Activated T-cell treated with anti-CD3 and anti-CD28 coated beads for 24 hours (primary cell): Measurements from ENCODE around the gene TACR1.
"Not testable (repeated sequence)": the region's sequence is repeated elsewhere in the genome, so short reads cannot be mapped to it uniquely, and the experiment has no call there.

Experiments used
- DNase-seq: peaks from one replicate; pipeline ENCODE4 v3.0.0-alpha.2; 2020; ENCODE audit warnings: low read depth

Gene TACR1

DNA sequence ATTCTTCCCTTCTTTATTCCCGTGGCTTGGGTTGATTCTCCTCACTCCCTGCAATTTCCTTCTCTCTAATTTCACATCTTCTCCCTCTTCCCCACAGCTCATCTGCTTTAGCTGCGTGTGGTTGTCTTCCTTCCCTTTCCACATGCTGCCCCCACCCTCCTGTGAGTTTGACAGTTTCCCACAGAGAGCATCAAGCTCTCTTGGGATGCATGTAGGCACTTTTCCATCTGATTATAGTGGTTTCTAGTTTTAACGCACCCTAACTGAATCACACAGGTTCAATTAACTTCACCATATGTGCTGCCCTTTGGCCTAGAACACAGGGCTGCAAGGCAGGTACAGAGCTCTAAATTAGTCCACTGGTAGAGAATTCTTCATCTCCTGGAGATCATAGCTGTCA, 110.5 kb downstream of the TACR1 start:
- no peak for DNase-seq

DNA sequence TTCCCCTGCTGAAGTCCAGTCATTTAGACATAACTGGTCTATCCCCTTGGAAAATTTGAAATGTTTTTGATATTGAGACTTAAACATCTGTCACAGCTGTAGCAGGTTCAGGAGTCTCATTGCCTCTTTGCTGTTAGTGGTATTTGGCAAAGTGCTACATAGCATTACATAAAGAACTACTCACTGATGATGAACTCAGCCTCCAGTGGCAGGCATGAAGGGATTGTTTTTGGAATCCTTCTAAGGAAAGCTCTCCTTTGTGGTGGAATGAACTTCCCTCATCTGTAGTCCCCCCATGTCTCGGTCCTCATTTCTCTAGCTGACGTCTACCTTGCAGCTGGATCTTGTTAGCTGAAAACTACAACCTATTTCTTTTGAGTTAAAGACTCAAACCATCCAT, 111.6 kb downstream of the TACR1 start:
- DNase-seq: no peak

DNA sequence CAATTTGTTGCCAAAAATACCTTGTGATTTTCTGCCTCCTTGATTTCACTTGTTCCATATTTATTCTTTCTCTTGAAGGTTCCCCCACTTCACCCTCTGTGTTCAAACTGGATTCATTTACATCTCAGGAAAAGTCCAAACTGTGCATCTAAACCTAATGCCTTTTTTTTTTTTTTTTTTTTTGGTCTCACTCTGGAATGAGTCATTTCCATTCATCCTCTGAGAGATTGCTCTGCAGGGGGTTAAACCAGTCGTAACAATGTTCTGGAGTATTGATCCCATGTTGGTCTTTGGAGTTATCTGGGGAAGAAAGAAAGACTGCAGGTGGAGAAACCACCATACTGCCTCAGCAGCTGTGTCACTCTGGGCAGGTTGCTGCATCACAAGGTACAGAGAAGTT, 119.7 kb downstream of the TACR1 start:
- DNase-seq: no peak

DNA sequence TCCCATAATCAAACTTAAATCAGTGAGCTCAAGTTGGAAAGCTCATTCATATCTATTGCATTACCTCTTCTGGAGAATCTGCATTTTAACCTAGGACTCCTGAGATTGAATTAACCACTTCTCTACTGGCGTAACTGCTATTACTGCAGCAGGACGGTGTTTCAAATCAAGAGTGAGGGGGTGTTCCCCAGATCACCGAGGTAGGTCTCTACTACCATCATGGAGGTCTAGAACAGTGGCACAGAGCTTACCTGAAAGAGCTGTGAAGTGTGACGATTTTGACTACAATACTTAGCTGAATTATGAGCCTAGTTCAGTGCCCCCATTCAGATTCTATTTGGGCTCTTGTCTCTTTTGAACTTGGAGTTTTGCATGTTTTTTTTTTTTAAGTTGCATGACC, 121.4 kb downstream of the TACR1 start:
- no peak for DNase-seq

DNA sequence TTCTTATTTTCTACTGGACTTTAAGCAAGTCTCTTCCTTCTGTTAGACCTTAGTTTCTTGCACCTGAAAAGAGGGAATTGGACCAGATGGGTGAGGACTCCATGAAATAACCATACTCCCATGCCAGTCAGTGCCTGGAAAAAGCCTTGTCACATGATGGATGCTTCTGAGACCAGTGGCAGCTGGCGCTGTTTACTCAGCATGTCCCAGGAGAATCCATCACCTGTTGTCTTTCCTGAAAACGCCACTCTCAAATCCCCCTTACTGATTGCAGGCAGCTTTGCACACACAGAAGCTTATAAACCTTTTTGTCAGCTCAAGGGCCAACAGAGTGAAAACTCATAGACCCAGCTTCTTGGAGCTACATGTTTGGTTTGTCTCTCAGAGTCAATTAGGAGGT, 123.2 kb downstream of the TACR1 start:
- DNase-seq: no peak

DNA sequence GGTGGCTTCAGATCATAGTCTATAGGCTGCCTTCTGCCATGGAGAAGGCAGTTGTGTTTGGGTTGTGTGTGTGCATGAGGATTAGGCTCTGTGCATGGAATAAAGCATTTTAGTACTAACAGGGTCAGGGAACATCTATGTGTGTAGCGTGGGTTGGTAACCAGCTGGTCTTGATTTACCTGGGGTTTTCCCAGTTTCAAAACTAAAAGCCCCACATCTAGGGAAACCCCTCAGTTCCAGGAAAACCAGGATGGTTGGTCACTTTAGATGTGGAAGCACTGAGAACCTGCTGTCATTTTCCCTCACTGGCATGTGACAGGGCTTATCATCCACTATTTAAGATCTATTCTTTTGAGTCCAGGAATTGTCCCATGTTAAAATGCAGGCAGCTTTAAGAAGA, 124.6 kb downstream of the TACR1 start:
- no peak for DNase-seq

DNA sequence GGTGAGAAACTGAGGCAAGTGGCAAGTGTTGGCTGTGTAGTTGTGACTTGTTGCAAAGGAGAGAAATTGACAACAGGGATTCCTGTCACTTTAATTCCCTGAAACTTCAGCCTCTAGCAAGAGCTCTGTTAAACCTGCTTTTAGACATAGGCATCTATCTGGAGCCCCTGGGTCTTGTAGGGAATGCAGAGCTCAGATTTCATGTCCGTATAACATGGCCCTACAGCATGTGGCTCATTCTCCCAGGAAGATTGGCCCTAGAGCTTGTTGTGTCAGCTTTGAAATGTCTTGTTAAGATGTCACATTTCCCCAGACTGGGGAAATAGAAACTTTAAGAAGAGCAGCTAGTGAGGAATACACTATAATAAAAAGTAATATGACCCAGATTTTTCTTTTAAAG, 125.1 kb downstream of the TACR1 start:
- no peak for DNase-seq

DNA sequence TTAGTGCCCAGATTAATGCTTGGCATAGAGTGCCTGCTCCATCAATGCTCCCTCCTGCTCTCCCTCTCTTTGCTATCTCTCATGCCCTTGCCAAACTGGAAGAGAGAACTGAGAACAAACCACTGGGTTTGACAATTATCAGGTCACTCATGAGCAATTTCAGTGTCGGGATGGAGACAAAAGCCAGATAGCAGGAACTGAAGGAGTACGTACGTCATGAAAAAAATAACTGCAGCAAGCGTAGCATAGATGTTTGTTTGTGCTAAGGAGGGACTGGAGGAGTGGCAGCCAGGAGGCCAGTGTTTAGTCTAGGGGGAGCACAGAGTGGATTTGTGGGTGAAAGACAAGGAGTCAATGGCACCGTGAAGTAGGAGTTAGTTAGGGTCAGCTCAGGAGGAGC, 127.6 kb downstream of the TACR1 start:
- DNase-seq: no peak

DNA sequence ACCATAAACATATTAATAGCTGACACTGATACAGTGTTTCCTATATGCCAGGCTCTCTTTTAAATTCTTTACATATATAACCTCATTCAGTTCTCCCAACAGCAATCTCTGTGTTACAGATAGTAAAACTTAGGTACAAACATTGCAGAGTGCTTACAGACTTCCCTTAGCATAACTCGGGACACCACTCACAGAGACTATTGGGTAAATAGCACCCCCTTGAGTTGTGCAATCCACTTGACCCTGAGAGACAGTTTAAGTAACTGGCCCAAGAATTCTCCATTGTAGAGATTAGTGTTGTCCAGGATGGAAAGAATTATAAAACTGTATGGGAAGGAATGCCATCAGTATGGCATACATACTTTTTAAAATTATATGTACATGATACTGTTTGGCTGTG, 130.8 kb downstream of the TACR1 start:
- no peak for DNase-seq

DNA sequence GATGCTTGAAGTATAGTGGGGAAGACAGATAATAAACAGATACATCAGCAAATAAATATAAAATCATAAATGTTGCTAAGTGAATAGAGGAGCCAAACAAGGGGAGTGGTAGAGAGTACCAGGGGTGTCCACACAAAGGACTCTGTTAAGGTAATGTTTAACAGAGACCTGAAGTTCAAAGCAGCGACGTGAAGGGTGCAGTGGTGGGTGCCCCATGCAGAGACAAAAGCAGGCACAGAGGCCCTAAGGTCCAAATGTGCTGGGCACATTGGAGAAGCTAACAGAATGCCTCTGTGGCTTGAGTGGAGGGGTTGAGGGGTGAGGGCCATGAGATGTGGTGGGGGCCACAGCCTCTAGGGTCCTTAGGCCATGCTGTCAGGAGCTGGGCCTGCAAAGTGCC, 131.8 kb downstream of the TACR1 start:
- no peak for DNase-seq

DNA sequence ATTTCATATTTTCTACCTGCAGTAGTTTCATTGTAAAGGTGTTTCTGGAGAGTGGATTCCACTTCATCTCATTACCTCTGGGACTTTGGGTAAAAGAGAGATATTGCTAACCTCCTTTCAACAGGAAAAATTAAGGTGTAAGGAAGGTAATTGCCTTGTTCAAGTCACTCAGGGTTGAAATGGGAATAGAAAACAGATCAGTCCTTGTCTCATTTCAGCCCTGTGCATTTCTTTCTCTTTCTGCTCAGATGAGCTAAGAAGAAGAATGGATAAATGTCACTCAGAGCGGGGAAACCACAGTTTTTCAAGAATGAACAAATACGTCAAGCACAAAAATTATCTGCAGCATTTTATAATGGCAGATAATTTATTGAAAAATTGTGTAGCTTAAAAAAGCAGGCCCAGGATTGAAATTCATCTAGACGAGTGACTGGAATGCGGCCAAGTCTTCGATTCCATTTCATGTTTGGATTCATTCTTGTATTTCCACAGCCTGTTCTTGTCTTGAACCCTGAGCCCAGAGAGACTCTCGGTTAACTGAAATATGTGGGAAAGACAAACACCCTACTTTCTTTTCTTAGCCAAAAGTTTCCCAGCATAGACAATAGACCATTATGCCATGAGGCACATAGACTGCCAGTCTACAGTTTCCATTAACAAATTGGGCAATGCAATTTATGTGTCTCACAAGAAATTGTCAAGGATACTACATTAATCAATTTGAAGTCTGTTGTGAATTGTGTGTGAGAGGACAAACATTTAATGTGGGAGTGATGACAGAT, 133.0 kb downstream of the TACR1 start:
- no peak for DNase-seq

DNA sequence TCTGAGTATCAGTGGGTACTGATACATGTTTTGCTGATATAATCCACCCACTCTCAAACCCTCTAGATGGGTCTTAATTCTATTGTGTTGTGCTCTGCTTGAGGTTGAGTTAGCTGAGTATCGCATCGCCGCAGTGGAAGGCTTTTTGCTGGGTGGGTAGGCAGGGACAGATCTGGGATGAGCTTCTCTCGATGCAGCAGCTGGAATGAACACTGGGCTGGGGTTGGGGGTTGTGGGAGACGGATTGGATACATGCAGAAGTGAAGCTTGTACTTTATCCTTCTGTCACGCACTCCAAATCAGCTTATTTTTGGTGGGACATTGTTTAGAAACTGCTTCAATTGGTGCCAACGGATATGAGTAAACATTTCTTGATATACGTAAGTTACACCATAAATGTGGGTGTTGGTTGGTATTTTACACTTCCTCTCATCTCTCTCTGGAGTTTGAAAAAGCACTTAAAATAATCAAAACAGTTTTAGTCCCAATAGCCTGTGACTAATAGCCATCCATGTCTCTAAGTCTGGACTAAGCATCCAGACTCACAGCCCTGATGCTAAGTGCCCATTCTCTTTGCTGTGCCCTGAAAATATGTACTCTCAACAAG, 133.8 kb downstream of the TACR1 start:
- DNase-seq: no peak

DNA sequence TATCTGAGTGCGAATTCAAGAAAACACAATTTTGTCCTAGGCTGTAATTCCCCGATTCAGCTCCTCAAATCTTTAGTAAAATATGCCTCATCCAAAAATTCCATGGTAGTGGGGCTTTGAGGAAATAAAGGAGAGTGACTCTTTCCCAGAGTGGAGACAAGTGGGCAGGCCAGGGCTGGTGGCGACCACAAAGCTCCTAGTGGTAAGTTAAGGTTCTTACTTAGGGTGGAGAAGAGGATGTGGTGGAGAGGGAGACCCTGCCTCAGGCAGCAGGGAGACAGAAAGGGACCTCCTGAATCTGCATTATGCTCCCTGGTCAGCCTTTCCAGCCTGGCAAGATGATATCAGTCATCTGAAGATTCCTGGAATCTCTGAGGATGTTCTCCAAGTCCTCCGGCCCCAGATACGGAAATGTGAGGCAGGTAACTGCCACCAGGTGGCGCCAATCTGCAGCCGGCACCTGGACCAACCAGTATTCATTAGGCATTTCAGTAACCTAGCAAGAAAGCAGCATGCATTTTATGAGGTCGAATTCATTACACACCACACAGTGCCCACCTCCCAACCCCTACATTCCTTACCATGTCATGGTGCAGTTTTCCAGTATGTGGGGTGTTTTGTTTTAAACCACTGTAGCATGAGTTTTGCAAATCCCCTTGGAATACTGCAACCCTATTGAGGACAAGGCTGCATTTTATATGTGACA, 134.5 kb downstream of the TACR1 start:
- DNase-seq: peak; percentile 16

DNA sequence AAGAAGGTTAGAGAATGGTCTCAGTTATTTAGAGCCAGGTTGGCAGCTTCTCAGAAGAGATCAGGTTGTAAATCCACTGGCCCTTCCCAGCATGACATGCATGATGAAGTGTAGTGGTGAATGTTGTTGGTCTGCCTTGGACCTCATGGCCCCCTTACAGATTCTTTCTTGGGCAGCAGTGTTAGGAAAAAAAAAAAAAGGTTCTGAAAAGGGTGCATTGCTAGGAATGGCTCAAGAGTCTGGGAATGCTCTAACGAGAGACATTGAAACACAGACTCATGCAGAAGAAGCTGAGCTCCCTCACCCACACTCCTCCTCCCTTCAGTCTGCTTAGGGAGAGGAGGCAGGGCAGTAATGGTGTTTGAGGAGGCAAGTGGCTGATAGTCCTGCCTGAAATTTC, 135.4 kb downstream of the TACR1 start:
- DNase-seq: no peak

DNA sequence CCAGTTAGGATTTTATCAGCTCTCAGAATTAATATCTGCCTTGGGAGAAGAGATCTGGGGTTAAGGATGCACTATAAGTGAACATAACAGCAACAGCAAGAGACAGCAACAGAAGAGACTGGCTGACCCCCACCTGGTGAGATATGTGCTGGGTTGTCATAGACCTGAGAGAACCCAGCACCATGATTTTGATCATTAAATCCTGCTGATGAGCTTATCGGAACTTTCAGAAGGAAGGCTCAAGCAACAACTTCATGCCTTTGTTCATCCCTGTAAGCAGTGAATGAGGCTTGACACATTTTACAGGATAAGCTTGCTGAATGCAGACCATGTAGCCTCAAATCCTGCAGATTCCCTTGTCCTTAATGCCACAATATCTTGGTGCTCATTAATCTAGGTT, 140.9 kb downstream of the TACR1 start:
- DNase-seq: no peak

DNA sequence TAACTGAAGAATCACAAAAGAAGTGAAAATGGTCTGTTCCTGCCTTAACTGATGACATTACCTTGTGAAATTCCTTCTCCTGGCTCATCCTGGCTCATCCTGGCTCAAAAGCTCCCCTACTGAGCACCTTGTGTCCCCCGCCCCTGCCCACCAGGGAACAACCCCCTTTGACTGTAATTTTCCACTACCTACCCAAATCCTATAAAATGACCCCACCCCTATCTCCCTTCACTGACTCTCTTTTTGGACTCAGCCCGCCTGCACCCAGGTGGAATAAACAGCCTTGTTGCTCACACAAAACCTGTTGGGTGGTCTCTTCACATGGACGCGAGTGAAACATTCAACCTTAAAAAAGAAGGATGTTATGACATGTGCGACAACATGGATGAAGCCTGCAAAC, 142.2 kb downstream of the TACR1 start:
- not testable (repeated sequence) for DNase-seq

DNA sequence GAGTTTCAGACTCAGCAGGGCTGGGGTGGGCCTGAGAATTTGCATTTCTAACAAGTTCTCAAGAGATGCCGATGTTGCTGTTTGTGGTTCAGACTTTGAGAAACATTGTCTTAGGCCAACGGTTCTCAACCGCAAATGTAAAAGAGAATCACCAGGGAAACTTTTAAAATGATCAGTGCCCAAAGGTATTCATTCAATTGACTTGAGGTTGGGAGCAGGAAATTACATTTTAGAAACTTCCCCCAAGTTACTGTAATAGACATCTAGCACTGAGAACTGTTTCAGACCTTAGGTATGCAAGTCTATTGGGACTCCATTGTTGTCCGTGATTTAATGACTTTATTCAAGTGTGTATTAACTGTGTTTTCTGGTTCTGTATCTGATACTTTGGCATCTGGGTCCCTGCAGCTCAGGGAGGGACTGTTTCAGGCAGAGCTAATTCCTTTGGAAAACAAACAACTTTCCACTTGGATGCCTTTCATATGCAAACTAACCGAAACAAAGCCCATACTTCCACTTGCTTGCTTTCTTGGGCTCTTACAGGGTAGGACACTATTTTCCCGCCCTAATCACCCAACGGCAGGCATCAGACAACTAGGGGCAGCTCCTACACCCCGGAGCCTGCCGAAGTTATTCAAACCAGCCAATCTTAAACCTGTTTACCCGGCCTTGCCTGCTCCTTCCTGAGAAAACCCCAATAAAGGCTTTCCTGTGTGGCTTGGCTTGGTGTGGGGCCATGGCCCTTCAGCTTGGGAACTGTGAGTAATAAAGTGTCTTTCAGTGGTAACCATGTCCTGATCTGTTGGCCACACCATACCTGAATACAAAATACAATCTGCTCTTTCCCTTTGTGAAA, 143.3 kb downstream of the TACR1 start:
- no peak for DNase-seq

DNA sequence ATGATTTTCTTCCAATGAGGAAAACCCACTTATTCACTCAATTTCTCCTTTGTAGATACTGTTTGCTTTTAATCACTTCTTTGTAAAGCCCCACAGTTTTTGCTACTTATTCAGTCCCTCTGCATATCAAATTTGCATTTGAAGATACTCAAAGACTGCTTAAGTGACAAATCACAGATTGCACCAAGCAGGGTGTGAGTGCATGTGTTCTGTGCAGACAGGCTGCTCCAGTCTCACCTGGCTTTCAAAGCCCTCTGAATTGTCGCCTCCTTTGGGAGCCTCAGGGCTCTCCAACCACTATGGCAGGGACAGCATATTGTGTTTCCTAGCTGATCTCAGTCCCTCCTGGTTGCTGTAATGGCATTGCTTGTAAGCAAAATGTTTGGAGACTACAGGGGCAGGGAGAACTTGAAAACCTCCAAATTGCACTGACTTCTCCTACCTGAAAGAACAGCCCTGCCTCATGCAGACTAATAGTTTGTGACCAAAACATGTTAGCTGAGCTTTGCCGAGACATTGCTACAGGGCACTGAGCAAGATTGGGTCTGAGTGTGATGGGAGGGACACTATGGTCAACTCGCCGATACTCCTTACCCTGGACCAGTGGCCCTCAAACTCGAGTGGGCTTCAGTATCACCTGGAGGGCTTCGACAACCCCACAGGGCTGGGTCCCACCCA, 144.0 kb downstream of the TACR1 start:
- no peak for DNase-seq

DNA sequence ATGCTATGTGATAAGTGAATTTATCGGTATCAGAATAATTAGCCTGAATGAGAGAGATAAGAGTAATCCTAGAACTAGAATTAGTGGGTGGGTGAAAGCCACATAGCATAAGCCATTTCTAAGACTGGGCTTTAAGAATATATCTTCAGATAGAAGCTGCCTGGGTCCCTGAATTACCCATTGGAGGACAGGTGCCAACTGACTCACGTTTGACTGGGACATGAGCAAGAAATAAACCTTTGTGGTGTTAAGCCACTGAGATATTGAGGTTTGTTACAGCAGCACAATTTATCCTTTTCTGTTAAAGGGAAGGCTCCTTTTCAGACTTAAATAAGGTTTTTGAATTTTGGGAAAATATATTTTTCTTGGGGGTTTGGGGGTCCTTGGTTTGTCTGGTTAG, 145.0 kb downstream of the TACR1 start:
- DNase-seq: no peak

DNA sequence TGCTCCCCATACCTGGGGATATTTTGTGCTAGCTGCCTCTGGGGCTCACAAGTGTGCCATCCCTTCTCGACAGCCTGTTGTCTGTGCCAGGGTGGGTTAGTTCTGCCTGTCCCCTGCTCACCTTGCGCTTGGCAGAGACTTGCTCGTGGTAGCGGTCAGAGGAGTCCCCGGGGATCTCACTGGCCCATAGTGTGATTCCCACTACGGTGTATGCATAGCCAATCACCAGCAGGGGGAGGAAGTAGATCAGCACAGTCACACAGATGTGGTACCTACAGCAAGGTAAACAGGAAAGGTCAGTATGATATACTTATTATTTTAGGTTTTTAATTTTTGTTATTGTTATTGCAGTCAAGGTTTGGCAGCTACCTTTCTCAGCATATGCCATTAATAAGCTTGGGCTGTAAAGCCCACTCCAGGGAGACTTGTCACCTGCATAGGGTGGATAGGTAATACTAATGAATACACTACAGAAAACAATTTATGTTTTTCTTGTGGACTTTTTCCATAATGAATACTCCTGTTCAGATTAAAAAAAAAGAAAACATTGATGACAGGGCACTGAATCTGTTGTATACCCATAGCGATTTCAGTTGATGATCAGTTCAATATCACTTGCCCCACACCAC, 145.7 kb downstream of the TACR1 start:
- DNase-seq: no peak

DNA sequence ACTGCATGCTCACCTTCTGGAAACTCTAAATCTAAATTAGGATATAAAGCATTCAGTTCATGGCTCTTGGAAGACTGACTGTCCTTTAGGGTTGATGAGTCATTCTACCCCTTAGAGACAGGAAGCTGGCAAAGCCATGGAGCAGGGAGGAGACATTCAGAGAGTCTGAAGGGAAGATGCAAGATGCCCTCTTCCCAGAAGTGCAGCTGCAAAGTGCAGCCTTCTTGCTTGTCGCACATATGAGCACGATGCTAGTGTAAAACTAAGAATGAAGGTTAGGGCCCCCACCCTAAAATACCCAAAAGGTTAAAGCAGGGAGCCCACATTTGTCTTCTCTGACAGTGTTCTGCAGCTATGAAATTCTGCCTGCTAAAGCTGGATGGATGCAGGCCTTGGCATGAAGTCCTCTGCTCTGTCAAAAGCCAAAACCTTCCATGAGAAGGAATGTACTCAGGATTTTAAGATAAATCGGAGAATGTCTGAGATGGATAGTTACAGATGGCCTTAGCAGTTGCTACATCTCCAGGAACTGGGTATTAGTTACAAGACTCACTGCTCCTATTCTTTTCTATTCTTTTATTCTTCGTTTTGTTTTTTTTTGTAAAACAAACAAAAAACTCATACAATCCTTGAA, 151.2 kb downstream of the TACR1 start:
- DNase-seq: no peak
